ENCODE data around the gene LAMB4. TPM values are rescaled to one million over a fixed set of nuclear protein-coding genes. Genes with fewer than 3 reads are reported as not detected.

Gene LAMB4
- total RNA-seq: 0.22 TPM in 1 of 2 replicates, not detected in the other

GRCh38 chr7:108130261-108130660, at the start of gene LAMB4:
TSS of gene LAMB4 (minus strand) at chr7:108130361. CDS start at chr7:108123164, 7,197 bp downstream.
- DNase-seq (ENCODE audit: low read depth in 2 of 2): no peak

DNA sequence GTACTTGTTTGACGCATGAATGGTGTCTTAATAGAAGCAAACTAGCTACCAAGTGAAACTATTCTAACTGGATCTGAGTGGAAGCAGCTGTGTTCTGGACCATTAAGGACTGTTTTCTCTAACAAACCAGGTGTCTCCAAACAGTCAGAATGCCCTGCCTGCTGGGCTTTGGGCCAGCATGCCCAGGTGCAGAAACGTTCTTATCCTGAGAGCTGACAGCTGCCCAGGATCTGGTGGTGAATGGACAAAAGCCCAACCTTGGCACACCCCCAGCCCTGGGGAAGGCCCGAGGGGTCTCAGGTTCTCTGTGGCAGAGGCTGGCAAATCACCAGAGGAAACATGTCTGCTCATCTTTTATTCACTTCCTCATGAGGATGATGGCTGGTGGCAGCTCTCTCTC, 48.2 kb upstream of the LAMB4 start:
- peak in 1 of 2 donors; percentile 18 for DNase-seq (ENCODE audit: low read depth in 2 of 2)

DNA sequence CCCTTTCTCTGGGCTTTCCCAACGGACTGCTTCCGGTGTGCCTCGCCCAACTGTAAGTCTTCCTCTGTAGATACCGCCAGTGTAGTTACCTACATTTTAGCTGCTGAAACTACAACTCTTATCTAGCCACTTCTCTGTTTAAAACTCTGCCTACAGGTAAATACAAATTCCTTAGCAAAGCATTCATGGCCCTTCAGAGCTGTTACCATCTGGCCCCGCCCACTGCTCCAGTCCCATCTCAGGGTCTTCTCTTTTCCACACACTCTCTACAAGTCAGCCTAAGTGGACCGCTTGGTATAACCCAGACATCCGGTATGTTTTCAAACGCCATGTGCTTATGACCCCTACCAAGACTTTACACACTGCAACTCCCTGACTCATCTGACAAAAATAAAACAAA, 41.0 kb upstream of the LAMB4 start:
- no peak for DNase-seq (ENCODE audit: low read depth in 2 of 2)

GRCh38 chr7:108170251-108170650, 40.1 kb upstream of the LAMB4 start:
- DNase-seq (ENCODE audit: low read depth in 2 of 2): no peak

DNA sequence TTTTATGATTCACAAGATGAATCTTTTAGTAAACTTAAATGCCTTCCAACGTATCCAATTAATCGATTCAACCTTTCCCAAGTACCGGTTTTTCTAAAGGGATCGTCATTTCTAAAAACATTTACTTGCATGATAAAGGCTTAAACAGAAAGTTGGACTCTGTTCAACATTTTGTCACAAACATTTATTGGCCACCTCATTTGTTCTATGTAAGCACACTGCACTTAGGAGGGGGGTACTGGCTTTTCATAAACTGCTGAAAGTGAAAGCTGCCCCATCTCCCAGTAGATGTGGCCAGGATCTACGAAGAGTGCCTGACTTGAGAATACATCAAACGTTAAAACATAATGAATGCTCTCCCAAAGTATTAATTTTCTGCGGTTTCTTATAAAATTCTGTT, 37.3 kb upstream of the LAMB4 start:
- DNase-seq (ENCODE audit: low read depth in 2 of 2): peak; percentile 47 to 64

- no peak for DNase-seq (ENCODE audit: low read depth in 2 of 2)
Measured at GRCh38 chr7:108166687-108167086, 36.5 kb upstream of the LAMB4 start.

GRCh38 chr7:108165723-108166122, 35.6 kb upstream of the LAMB4 start:
- DNase-seq (ENCODE audit: low read depth in 2 of 2): no peak

DNA sequence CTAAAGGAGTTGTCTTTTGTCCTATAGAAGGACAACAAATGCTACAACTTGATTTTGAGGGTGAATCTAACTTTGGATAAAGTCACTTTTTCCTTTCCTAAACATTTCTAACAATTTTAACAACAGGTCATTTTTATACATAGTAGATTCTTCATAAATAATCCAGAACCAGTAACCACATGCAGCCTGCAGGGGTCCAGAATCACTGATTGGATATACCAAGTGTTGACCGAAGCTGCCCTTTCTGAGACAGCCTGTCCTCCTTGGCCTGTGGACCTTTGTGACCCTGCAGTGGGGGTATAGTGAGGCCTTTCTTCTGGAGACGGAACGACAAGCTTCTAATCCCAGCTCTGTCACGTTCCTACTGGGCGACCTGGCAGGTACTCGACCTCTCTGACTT, 34.8 kb upstream of the LAMB4 start:
- DNase-seq (ENCODE audit: low read depth in 2 of 2): no peak

DNA sequence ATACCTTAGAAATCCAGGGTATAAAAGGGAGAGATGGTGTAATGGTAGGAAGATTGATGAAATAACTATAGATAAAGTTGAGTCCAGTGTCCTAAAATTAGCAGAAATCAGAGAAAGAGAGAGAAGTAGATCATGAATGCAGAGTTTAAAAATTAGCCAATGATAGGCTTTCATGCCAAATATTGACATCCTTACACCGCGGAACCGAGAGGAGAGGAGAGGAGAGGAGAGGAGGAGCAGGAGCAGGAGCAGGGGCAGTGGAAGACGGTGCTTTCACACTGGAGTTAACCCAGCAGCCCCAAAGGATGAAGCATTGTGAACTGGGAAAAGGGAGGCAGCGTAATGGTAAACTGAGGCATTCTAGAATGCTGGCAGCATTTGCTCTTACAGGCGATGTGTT, 34.2 kb upstream of the LAMB4 start:
- no peak for DNase-seq (ENCODE audit: low read depth in 2 of 2)

DNA sequence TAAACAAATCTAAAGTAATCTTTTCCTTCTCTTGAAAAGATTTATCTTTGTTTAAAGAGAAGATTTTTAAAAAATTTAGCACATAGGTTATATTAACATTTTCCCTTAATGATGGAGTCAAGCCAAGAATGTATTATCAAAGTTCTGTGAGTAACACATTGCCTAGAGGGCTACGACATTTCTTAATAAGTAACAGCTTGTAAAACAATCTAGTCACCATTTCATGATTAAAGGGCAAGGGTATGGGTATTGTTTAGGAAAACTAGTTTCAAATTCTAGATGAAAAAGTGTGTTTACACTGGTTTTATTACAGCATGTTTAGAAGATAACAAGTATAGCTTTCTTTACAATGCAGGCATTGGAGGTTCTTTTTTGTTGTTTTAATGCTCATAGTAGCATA, 28.6 kb upstream of the LAMB4 start:
- DNase-seq (ENCODE audit: low read depth in 2 of 2): no peak

DNA sequence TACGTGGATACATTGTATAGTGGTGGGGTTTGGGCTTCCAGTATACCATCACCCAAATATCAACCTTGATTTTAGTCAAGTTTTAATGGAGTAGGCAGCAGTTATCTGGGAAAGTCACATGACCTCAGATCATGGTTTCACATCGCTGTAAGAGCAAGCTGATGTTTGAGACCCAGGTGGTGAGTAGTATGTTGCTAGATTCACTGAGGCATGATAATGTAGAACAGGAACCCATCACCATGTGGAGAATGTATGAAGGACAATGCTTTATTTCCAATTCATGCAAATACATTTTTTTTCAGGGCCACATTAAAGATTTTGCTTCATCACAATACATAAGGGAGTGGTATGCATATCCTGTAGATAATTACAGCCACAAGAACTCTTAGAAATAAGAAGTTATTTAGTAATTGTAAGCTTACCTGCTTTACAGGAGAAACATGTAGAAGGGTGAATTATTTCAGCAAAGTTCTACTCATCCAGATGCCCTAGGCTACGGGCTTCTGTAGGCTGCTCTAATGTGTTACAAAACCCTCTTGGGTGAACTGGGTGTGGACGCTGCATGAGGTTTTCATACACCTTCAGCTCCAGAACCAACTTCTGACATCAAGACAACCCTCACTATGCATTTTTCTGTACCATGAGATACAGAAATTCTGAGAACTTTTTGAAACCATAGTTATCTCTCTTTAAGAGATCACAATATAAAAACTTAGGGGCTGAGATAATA, 27.6 kb upstream of the LAMB4 start:
- DNase-seq (ENCODE audit: low read depth in 2 of 2): no peak

- DNase-seq (ENCODE audit: low read depth in 2 of 2): no peak
Measured at GRCh38 chr7:108156897-108157605, 26.9 kb upstream of the LAMB4 start.

GRCh38 chr7:108152198-108152597, 22.0 kb upstream of the LAMB4 start:
- DNase-seq (ENCODE audit: low read depth in 2 of 2): no peak

DNA sequence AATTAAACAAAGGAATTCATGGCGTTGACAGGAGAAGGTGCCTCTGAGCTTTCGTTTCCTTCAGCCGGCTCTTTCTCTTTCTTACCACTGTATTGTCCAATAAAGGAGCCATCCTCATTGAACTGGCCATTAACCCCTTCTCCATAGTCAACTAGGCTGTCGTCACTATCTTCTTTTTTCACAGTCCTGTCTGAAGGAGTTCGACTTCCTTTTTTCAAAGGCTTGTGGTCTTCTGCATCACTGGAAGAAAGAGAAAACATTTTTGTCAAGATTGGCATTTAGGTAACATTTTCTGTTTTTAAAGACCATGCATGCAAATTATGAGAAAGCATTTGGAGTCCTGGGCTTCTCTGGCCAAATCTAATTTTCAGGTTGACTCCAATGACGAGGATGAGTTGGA, 19.7 kb upstream of the LAMB4 start:
- DNase-seq (ENCODE audit: low read depth in 2 of 2): no peak

GRCh38 chr7:108149119-108149518, 19.0 kb upstream of the LAMB4 start:
- DNase-seq (ENCODE audit: low read depth in 2 of 2): no peak

- no peak for DNase-seq (ENCODE audit: low read depth in 2 of 2)
Measured at GRCh38 chr7:108147031-108147563, 16.9 kb upstream of the LAMB4 start.

GRCh38 chr7:108146070-108146842, 16.1 kb upstream of the LAMB4 start:
- DNase-seq (ENCODE audit: low read depth in 2 of 2): peak; percentile 85 to 90

DNA sequence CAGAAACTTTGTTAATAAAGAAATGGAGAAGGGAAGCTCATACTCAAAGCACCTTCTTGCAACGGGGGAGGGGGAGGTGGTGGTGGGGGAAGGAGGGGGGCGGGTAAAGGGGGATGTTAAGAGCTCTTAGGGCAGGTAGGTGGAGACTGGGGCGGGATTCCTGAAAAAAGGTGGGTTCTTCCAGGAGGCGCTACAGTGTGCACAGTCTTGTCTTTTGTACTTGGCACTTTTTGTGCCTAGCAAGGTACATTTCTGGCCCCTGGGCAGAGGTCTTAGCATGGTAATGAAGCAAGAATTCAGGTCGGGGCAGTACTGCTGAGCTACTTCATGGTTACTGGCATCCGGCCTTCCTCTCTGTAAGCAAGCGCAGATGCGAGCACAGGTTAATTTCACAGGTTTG, 15.2 kb upstream of the LAMB4 start:
- DNase-seq (ENCODE audit: low read depth in 2 of 2): no peak

GRCh38 chr7:108144931-108145330, 14.8 kb upstream of the LAMB4 start:
- DNase-seq (ENCODE audit: low read depth in 2 of 2): no peak

DNA sequence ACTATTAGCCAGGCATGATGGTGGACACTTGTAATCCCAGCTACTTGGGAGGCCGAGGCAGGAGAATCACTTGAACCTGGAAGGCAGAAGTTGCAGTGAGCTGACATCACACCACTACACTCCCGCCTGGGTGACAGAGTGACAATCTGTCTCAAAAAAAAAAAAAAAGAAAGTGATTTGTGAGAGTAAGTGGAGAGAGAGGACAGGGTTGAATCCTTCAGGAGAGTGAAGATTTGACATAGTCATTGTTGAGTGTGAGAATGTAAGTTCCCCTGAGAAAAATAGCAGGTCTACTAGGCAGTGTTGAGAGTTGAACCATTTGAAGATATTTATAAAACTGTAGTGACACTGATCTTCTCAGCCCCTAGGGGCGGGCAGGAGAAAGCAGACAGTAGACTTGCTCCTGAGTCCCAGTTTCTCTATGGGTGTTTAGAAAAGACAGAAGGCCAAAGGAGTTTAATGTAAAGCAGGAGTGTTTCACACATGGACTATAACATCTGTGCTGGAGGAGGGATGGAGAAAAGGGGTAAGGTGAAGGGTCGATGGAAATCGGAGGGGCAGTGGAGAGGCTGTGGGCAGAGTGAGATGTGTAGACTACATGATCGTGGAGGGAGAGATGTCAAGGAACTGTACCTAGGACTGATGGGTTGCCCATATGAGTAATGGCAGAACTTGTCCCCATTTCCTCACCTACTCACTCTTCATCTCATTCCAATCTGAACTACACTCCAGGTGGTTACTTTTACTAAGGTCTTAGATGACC, 13.7 kb upstream of the LAMB4 start:
- no peak for DNase-seq (ENCODE audit: low read depth in 2 of 2)

DNA sequence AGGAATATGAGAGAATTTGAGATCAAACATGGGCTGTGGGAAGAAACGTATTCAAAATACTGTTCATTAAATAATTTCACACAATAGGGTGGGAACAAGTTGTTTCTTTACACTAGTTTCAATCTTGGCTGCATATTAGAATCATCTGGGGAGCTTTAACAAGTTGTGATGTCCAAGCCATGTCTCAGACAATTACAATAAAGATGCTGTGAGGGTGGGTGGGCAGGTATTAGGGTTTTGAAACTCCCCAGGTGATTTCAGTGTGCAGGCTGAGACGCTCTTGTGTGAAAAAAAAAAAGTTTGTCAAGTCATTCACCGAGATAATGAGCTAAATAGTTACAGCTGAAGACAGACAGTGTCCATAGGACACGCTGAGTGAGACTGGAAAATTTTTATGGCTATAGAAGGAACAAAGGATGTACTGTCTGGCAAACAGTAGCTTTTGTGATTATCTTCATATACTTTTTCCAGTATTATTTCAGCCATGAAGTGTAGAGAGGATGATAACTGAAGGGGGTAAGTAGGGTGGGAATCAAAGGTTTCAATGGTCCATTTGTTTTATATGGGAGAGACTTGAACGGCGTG, 12.6 kb upstream of the LAMB4 start:
- DNase-seq (ENCODE audit: low read depth in 2 of 2): no peak

All from lung microvascular endothelial cell (primary cell).